ENCODE data around the gene NRG2.

NRG2 gene

GRCh38 chr5:139851558-139851957, 191.5 kb downstream of the NRG2 start:
- no peak for FAIRE-seq

DNA sequence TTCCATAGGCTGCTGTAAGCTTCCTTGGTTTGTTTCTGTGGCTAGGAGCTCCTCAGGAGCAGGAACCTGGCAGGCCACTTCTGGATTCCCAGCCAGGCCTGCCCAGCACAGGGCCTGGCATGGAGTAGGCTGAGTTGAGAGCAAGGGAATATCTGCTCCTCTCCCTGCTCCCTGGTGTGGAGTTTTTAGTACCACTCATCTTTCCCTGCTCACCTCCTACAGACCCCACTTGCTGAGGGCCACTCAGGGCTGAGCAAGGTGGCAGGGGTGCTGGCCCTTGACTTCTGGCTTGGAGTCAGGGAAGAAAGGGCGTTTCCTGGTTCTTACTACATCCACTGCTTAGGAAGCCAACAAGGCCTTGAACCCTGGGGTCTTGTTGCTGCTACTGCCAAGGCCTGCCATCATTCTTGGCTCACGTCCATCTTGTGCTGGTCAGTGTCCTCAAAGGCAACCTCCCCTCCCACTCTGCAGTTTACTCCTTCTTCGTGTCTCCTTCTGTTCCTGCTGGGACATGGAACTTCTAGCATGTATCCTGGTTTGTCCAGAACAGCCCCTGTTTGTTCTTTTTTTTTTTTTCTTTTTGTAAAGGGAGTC, 192.6 kb downstream of the NRG2 start:
- FAIRE-seq = no peak

GRCh38 chr5:139849942-139850341, 193.2 kb downstream of the NRG2 start:
- FAIRE-seq = no peak

- FAIRE-seq = no peak
These were observed 193.6 kb downstream of the NRG2 start for GRCh38 chr5:139849501-139849900.

GRCh38 chr5:139848508-139849100, 194.5 kb downstream of the NRG2 start:
- no peak for FAIRE-seq

- FAIRE-seq = no peak
These were observed 195.2 kb downstream of the NRG2 start for GRCh38 chr5:139847790-139848507.

DNA sequence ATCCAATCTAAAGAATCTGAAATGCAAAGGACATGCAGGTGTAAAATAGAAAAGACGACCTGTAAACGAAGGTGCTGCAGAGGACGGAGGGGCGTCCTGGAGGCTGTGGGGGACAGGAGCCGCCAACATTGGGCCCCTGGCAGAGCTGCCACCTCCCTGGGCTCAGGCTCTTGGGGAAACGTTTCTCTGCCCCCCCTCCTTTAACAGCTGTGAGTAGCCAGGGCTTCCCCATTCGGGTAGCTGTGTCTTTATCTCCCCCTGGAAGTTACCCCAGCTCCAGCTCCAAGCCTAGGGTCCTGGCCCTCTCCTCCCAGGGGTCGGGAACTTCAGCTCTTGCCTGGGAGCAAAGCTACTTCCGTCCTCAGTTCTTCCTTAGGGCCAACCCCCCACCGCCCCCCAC, 196.0 kb downstream of the NRG2 start:
- no peak for FAIRE-seq

DNA sequence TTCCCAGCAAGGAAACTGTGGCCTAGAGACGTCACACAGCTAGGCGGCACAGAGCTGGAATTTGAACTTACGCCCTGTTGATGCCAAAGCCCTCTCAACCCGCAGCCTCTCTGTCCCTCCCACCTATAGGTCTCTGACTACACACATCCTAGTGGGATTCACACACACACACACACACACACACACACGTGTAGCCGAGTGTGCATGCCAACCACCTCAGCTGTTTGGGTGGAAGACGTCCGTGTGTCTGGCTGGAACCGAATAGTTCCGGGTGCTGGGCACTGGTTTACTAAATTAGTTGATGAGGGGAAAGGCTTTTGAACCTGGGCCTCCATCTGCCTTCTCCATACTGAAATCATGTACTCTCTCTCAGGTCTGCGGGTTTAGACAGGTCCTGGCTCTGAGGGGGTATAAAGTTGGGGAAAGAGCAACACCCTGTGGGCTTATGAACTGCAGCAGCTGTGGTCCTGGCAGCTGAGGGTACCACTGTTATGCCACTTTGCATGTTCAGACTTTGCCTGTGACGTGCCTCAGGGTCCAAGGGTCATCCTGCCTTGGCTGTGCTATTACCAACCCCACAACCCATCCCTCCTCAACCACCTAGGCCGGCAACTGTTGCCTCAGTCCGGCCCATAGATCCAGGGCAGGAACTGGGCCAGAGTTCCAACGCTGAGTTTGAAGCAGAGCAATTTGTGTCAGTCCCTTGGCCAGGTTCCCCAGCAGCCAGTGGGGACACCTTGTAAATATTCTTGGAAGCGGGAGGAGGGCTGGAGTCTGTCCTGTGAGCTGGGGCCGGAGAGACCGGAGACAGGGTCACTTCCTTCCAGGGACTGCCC, 197.0 kb downstream of the NRG2 start:
- FAIRE-seq = no peak

DNA sequence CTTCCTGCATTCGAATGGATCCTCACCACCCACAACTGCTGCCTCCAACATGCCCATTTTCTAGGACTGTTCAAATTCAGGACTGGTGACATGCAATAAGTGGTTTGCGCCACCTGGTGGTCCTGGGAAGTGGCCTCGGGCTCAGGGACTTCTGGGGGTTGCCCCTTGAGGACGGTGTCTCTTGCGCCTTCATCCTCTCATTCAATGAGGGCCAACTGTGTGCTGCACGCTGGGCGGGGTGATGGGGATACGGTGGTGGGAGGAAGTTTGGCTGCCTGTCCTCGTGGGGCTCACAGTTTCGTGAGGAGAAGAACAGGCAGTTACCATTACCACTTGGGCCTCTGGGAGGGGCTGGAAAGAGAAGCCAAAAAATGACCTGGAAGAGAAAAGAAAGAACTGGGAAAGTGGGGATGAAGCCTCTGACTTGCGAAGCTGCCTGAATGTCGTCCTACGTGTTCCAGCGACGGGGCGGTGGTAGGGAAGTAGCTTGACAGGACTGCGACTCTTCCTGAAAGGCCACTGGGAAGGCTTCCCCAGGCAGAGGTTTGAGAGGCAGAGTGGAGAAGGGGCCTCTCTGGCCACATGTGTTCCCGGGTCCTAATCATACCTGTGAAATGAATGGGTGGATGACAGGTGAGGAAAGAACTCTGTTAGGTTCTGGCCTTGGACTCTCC, 198.5 kb downstream of the NRG2 start:
- FAIRE-seq = no peak

DNA sequence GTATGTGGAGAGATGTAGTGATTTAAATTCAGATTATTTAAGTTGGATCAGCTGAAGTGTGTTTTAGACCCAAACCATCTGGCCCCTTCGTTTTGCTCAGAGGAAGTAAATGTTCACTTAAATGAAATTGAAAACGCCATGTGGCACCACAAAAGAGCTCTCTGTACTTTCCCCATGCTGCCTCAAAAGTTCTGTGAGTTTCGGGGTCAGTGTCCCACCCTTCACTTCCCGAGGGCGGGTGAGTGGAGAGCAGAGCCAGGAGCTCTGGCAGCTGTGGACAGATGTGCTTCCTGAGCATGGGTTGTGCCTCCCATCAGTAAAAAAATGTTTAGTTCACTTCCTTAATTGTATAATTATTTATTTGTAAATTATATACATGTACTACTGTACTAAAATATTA, 199.1 kb downstream of the NRG2 start:
- FAIRE-seq = no peak

GRCh38 chr5:139842321-139842720, 200.8 kb downstream of the NRG2 start:
- no peak for FAIRE-seq

- no peak for FAIRE-seq
These were observed 201.6 kb downstream of the NRG2 start for GRCh38 chr5:139841549-139841948.

- no peak for FAIRE-seq
These were observed 203.2 kb downstream of the NRG2 start for GRCh38 chr5:139839918-139840317.

DNA sequence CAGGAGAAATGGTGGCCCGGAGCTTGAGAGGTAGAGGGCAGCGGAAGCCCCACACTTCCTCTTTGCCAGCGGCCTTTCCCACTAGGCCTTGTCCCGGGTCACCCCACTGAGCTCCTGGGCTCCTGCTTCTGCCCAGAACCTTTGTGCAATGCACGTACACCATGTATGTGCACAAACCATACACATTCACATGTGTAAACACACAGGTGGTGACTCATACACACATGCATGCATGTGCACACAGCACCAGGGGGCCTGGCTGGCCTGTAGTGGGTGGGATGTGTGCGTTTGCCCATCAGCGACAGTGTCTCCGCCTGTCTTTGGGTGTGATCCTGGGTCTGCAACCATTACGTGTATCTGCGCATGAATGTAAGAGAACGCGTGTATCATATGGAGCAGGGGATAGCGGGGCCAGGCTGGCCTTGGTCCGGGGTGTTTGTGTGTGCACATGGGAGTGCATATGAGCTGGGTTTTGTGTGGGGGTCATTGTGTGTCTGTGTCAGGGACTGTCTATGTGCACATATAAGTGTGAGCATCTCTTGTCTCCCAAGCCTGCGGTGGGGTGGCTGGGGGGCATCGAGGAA, 203.8 kb downstream of the NRG2 start:
- FAIRE-seq = no peak

DNA sequence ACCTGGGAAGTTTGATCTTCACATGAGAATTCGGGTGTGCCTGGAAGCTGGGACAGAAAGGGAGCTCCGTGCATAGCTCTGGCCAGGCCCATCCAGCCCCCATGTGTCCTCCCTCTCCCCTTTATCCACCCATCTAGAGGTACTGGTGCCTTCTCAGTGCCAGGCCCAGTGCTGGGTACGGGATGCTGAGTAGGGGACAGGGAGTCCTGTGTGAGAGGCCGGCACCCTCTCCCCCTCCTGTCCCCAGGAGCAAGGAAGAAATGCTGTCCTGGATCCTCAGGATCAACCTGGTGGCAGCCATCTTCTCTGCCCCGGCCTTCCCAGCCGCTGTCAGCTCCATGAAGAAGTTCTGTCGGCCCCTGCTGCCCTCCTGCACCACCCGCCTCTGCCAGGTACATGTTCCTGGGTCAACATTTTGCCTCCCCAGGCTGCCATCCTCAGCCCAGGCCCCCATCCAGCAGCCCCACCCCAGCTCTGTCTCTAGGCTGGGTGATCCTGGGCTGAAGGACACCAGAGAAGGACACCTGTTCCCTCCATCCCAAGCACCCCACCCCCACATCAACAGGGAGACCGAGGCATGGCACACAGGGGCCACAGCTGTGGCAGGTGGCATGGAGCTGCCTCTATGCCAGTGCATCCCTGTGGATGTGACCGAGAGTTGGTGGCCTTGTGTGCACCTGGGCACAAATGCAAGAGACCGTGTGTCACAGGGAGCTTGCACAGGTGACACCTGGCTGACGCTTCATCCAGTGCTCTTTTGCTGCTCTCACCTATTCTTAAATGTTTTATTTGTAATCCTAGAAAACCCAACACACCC, 204.5 kb downstream of the NRG2 start:
- FAIRE-seq = no peak

DNA sequence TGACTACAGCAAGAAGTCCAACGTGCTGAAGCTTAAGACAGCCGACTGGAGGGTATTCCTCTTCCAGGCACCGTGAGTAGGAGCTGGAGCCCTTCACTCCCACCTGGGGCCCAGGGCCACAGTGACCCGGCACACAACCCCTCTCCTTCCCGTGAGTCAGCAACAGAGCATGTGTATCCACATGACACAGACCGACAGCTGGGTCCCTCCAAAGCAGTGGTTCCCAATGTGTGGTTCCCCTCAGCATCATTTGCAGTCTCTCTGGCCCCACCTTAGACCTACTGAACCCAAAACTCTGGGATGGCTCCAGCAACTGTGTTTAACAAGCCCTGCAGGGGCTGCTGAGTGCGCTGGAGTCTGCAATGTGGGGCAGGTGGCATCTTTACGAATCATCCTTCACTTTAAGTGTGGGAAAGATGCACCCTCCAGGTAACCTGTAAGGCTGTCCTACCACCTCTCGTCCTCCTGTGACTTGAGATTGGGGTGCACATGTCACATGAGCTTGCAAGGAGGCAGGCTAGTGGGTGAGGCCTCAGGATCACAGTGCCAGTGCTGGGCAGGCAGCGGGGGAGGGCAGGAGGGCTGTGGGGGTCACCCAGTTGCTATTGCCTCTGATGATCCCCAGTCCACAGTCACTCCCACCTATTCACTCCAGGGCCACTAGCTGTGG, 205.3 kb downstream of the NRG2 start:
- no peak for FAIRE-seq

DNA sequence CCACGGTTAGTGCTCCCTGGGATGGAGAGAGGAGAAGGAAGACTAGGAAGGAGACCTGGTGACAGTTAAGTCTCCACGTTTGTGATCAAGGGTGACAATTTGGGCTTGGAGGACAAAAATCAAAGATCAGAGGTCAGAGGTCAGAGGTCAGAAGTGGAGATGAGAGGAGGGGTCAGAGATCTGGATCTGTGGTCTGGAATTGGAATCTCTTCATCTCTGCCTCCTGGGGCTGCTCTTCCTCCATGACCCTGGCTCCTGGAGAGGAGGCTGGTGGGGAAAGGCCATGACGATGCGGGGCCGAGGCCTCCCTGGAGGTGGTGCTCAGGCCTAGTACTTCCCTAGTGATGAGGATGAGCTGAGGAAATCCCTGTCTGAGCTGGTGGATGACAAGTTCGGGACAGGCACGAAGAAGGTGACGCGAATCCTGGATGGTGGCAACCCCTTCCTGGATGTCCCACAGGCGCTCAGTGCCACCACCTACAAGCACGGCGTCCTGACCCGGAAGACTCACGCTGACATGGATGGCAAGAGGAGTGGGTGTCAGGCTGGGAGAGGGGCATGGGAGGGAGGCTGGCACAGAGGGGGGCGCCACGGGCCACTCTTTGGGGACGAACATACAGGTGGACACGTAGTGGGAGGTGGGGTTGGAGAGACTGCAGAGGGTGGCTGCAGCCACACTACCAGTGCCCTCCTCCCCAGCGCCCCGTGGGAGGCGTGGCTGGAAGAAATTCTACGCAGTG, 206.5 kb downstream of the NRG2 start:
- FAIRE-seq = no peak

DNA sequence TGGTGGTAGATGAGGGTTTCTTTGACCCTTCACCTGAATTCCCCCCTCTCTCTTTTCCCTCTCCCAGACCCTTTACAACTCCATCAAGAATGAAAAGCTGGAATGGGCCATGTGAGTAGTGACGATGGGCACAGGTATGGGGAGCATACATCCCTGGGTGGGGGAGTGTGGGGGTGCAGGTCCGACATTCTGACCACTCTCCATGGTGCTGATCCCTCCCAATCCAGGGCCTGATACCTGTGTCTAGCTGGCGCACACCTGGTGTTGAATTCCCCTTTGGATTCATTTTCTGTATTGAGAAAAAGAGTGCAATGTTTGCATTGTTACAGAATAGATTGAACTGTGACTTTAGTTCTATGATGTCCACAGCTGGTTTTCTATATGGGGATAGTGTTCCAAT, 207.4 kb downstream of the NRG2 start:
- FAIRE-seq = no peak

GRCh38 chr5:139833525-139833924, 209.6 kb downstream of the NRG2 start:
- no peak for FAIRE-seq

DNA sequence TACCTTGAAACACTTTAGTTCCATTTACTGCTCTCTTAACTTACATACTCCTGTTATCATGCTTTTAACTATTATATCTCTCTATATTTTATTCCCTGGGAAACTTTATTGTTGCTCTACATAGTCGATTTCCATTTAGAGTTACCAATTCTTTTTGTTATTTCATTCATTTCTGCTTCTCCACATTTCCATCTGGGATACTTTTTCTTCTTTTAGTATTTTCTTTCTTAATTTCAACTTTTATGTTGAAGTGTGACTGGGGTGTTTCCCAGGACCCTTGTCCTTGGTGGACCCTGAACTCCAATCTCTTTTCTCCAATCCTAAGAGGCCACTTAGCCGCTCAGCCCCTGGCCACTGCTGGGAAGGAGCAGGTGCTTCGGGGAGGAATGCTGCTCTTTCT, 211.5 kb downstream of the NRG2 start:
- no peak for FAIRE-seq

Data from islet of Langerhans (tissue), 1 donor.